H1 (cell line): ENCODE data around the gene SPATS2. TPM values are rescaled to one million over a fixed set of nuclear protein-coding genes. Genes with fewer than 3 reads are reported as not detected.

Source experiments
- CTCF ChIA-PET: fragments of 300-600 bp; sonication (Branson Sonifier 250); formaldehyde crosslinking; loops from one replicate; lab custom pipeline; 2021; ENCODE audit not compliant: partially characterized antibody; lab: Charles Lee
- POLR2A ChIA-PET: fragments of 300-600 bp; sonication (Branson Sonifier 250); formaldehyde crosslinking; loops from one replicate; lab custom pipeline; 2021; ENCODE audit warnings: inconsistent platforms; ENCODE audit not compliant: partially characterized antibody; lab: Charles Lee
- DNase-seq, 2 experiments: peaks; one replicate each; pipeline versions ENCODE4 v3.0.0 to v3.0.0-alpha.2; 2010 to 2022; ENCODE audit warnings: low spot score in 2 of 2, low read depth in 1 of 2, mixed read lengths in 1 of 2
- FAIRE-seq: peaks from 2 replicates; lab custom pipeline; 2011; peaks lifted over from hg19 to GRCh38; lab: Jason Lieb, UNC
- H2AFZ ChIP-seq: 2 replicates; pipeline ENCODE4 v1.8.1; 2012; ENCODE audit warnings: low read length, inconsistent platforms
- H2AK5ac ChIP-seq: 2 replicates; pipeline ENCODE4 v1.6.1; 2013; ENCODE audit warnings: low read depth, low read length
- H2BK120ac ChIP-seq: replicated peaks from 2 replicates; pipeline ENCODE3; 2013; ENCODE audit warnings: low read depth, low read length, inconsistent platforms
- H2BK12ac ChIP-seq: 2 replicates; pipeline ENCODE4 v1.6.1; 2013; ENCODE audit warnings: low read depth, low read length
- H2BK15ac ChIP-seq: 2 replicates; pipeline ENCODE4 v1.6.1; 2013; ENCODE audit warnings: low read length
- H2BK20ac ChIP-seq: 2 replicates; pipeline ENCODE4 v1.6.1; 2013; ENCODE audit warnings: low read length
- H2BK5ac ChIP-seq: 2 replicates; pipeline ENCODE4 v1.6.1; 2013; ENCODE audit warnings: low read depth, low read length
- H3K14ac ChIP-seq: 2 replicates; pipeline ENCODE4 v1.6.1; 2013; ENCODE audit warnings: inconsistent platforms; ENCODE audit not compliant: insufficient read length
- H3K18ac ChIP-seq: 2 replicates; pipeline ENCODE4 v1.6.1; 2013; ENCODE audit warnings: low read length; ENCODE audit errors: extremely low read depth
- H3K23ac ChIP-seq: 2 replicates; pipeline ENCODE4 v1.6.1; 2013; ENCODE audit warnings: inconsistent platforms; ENCODE audit not compliant: insufficient read length
- H3K23me2 ChIP-seq: 2 replicates; pipeline ENCODE4 v1.6.1; 2013; ENCODE audit warnings: low read depth, low read length
- H3K27ac ChIP-seq: 2 replicates; pipeline ENCODE4 v1.6.1; 2011; ENCODE audit warnings: low read depth, low read length, inconsistent platforms
- H3K27me3 ChIP-seq, 4 experiments: replicated peaks in 1 of 4; 1 replicate in 1 of 4; 2 replicates in 3 of 4; pipeline versions ENCODE4 v1.6.1 to v1.8.1; 2011 to 2013; ENCODE audit warnings: low read length in 3 of 4, mild to moderate bottlenecking in 3 of 4, inconsistent platforms in 2 of 4, mixed read lengths in 2 of 4, moderate library complexity in 1 of 4; ENCODE audit not compliant: control insufficient read depth in 3 of 4, insufficient read depth in 3 of 4; ENCODE audit errors: extremely low read depth in 1 of 4
- H3K36me3 ChIP-seq, 4 experiments: 2 replicates each; pipeline versions ENCODE4 v1.6.1 to v1.8.1; 2011 to 2013; ENCODE audit warnings: mild to moderate bottlenecking in 4 of 4, low read length in 3 of 4, moderate library complexity in 2 of 4, control low read depth in 1 of 4, inconsistent platforms in 1 of 4; ENCODE audit not compliant: insufficient read depth in 4 of 4, control insufficient read depth in 2 of 4
- H3K4ac ChIP-seq: replicated peaks from 2 replicates; pipeline ENCODE3; 2013; ENCODE audit warnings: low read length, low read depth, mixed read lengths, inconsistent platforms; ENCODE audit not compliant: insufficient read length
- H3K4me1 ChIP-seq, 4 experiments: replicated peaks in 1 of 4; 1 replicate in 1 of 4; 2 replicates in 3 of 4; pipeline versions ENCODE4 v1.6.1 to v1.8.1; 2011 to 2013; ENCODE audit warnings: low read length in 3 of 4, inconsistent platforms in 2 of 4, mixed read lengths in 1 of 4; ENCODE audit not compliant: insufficient read depth in 4 of 4, control insufficient read depth in 3 of 4
- H3K4me2 ChIP-seq, 2 experiments: 2 replicates each; pipeline versions ENCODE4 v1.6.1 to v1.8.1; 2011 to 2013; ENCODE audit warnings: low read depth in 2 of 2, low read length in 2 of 2, control low read depth in 1 of 2, inconsistent platforms in 1 of 2, mild to moderate bottlenecking in 1 of 2; ENCODE audit not compliant: insufficient read depth in 1 of 2
- H3K4me3 ChIP-seq, 4 experiments: fragments of 200-600, 300-600 bp in 1 of 4; sonication (generic), shearing (Covaris generic), sonication (Bioruptor Twin) in 1 of 4; 2 replicates each; pipeline versions ENCODE4 v1.5.1 to v1.8.1; 2011 to 2016; ENCODE audit warnings: low read length in 4 of 4, low read depth in 3 of 4, control low read depth in 2 of 4, inconsistent platforms in 2 of 4, mild to moderate bottlenecking in 2 of 4, mixed read lengths in 1 of 4, moderate library complexity in 1 of 4; ENCODE audit not compliant: insufficient read depth in 2 of 4; ENCODE audit errors: extremely low read depth in 1 of 4
- H3K56ac ChIP-seq: replicated peaks from 2 replicates; pipeline ENCODE3; 2013; ENCODE audit warnings: low read depth, mild to moderate bottlenecking, mixed read lengths, low read length, inconsistent platforms; ENCODE audit not compliant: insufficient read length
- H3K79me1 ChIP-seq: 2 replicates; pipeline ENCODE4 v1.6.1; 2013; ENCODE audit warnings: low read depth, low read length, control low read depth
- H3K79me2 ChIP-seq, 2 experiments: 2 replicates each; pipeline versions ENCODE4 v1.6.1 to v1.8.1; 2012 to 2013; ENCODE audit warnings: low read length in 2 of 2, mild to moderate bottlenecking in 2 of 2, inconsistent platforms in 1 of 2; ENCODE audit not compliant: insufficient read depth in 2 of 2, control insufficient read depth in 1 of 2
- H3K9ac ChIP-seq, 4 experiments: replicated peaks in 1 of 4; 1 replicate in 1 of 4; 2 replicates in 3 of 4; pipeline versions ENCODE4 v1.6.1 to v1.8.1; 2011 to 2013; ENCODE audit warnings: low read depth in 3 of 4, low read length in 3 of 4, control low read depth in 2 of 4, mild to moderate bottlenecking in 2 of 4, moderate library complexity in 2 of 4, inconsistent platforms in 1 of 4; ENCODE audit errors: extremely low read depth in 1 of 4
- H3K9me3 ChIP-seq, 2 experiments: 2 replicates each; pipeline versions ENCODE4 v1.6.1 to v1.8.1; 2012 to 2013; ENCODE audit warnings: mild to moderate bottlenecking in 2 of 2, moderate library complexity in 2 of 2, control low read depth in 1 of 2, inconsistent platforms in 1 of 2, low read depth in 1 of 2, low read length in 1 of 2, mixed read lengths in 1 of 2; ENCODE audit not compliant: insufficient read depth in 2 of 2
- H4K20me1 ChIP-seq, 2 experiments: replicated peaks in 1 of 2; 2 replicates each; pipeline versions ENCODE3 to v1.8.1; 2011 to 2013; ENCODE audit warnings: inconsistent platforms in 2 of 2, low read length in 2 of 2, mild to moderate bottlenecking in 1 of 2; ENCODE audit not compliant: insufficient read depth in 2 of 2, control insufficient read depth in 1 of 2
- H4K5ac ChIP-seq: 2 replicates; pipeline ENCODE4 v1.6.1; 2013; ENCODE audit warnings: low read length, low read depth, mixed read lengths, inconsistent platforms; ENCODE audit not compliant: insufficient read length
- H4K8ac ChIP-seq: 2 replicates; pipeline ENCODE4 v1.8.0; 2013; ENCODE audit warnings: mild to moderate bottlenecking, moderate library complexity, low read length, inconsistent platforms; ENCODE audit not compliant: insufficient read depth; ENCODE audit errors: extremely low read depth
- H4K91ac ChIP-seq: replicated peaks from 2 replicates; pipeline ENCODE3; 2013; ENCODE audit warnings: low read length, mixed read lengths, inconsistent platforms; ENCODE audit not compliant: insufficient read length
- JUND ChIP-seq: IDR thresholded peaks from 2 replicates; pipeline ENCODE4 v1.6.1; 2011; ENCODE audit warnings: mild to moderate bottlenecking, improper control_type of control experiment, low read length
- SUZ12 ChIP-seq: fragments of 200-600 bp; sonication (generic); IDR thresholded peaks from 2 replicates; pipeline ENCODE4 v1.6.1; 2012; ENCODE audit warnings: mild to moderate bottlenecking, inconsistent platforms, low read length, moderate library complexity, mixed read lengths
- WGBS, 2 experiments: shearing (Covaris generic) in 1 of 2; methylation state at CpG; one replicate each; pipeline versions ENCODE4 v1.1.6 to v1.1.7; 2013 to 2015; ENCODE audit warnings: low lambda C conversion rate in 2 of 2, mixed read lengths in 2 of 2, inconsistent platforms in 1 of 2, low coverage in 1 of 2, missing lambda C conversion rate in 1 of 2; ENCODE audit not compliant: insufficient replicate concordance in 2 of 2, insufficient coverage in 1 of 2, insufficient read length in 1 of 2; ENCODE audit errors: extremely low coverage in 1 of 2, missing lambda C conversion rate in 1 of 2; 5-methylcytosine and 5-hydroxymethylcytosine counted together
- polyA plus RNA-seq, 7 experiments: library from polyadenylated mRNA; depleted of rRNA in 3 of 7; stranded (reverse) in 5 of 7; unstranded in 2 of 7; fragments of >200 nt in 5 of 7; fragments of 200-250 nt in 2 of 7; gene quantifications; 1 replicate in 5 of 7; 2 replicates in 1 of 7; 4 replicates in 1 of 7; pipeline versions ENCODE4 v1.2.1 to v1.2.3, GENCODE V29; 2011 to 2013; ENCODE audit warnings: missing spikeins in 2 of 7, mixed read lengths in 2 of 7
- total RNA-seq: library from RNA; stranded (reverse); fragmentation: NEBNext Ultra II Directional; extraction: Animal tissue kit (Norgen Biotek cat#: 25700); gene quantifications from 2 replicates; pipeline ENCODE4 v1.2.1, GENCODE V29; 2021

The SPATS2 gene
- total and polyA plus RNA-seq, 2 of the 8 experiments (the other 6 are each of a cell fraction or from before 2014, with no cell fraction given), result 19.2 to 24.5 TPM

GRCh38 chr12:49341777-49342065 is 25.5 kb upstream of the SPATS2 start:
- Histone ChIP-seq H3K79me1 (no peaks in the 10 kb centered on the region), H4K5ac (no peak overlapping the region), H3K56ac (no peak overlapping the region), H2BK5ac (no peak overlapping the region), H3K27ac (no peak overlapping the region), H2BK120ac (no peak overlapping the region), H2BK20ac (no peak overlapping the region), H4K8ac (no peak overlapping the region), H3K14ac (no peak overlapping the region), H3K4me1 (peaks cover 4 to 57% (median 39%) of the 10 kb centered on the region in 4 experiments), H2BK15ac (0 out of 2 replicates have a peak overlapping the region, but pooled peaks have one; percentile 61), H3K23me2 (peaks cover 9% of the 10 kb centered on the region), H3K18ac (no peak overlapping the region; the same call in 1 of the 2 replicates), H4K20me1 (peaks cover 13% of the 10 kb centered on the region in 2 experiments), H2BK12ac (no peak overlapping the region), H3K4ac (no peak overlapping the region), H3K9ac (no peak overlapping the region), H3K9me3 (no peaks in the 10 kb centered on the region), H2AK5ac (no peak overlapping the region), H3K23ac (no peak overlapping the region), H3K79me2 (no peaks in the 10 kb centered on the region), H3K36me3 (no peaks in the 10 kb centered on the region; a peak in 1 of 8 replicates), H4K91ac (no peak overlapping the region), H2AFZ (0 out of 2 replicates have a peak overlapping the region, but pooled peaks have one; percentile 20), H3K27me3 (peaks cover 80 to 99% (median 96%) of the 10 kb centered on the region in 4 experiments), H3K4me2 (peak overlapping the region; percentile 71 to 78), H3K4me3 (peak overlapping the region; percentile 34 to 78 (median 67))
- peak in 1 of 2 experiments; percentile 84 for DNase-seq
- FAIRE-seq, result no peak
- CTCF ChIA-PET, result interaction anchor here (0.6 to 4.0 kb wide), 40 partner anchors 10 to 400 kb away, joined by 3 to 147 read pairs (median 5); partner anchors contain the start of genes PRPH, SPATS2, TMBIM6 and TROAP
- POLR2A ChIA-PET, result interaction anchor here (1.1 to 4.0 kb wide), 9 partner anchors 8 to 211 kb away, joined by 3 to 31 read pairs (median 5); partner anchors contain the start of genes PRPH, TROAP and TUBA1B
- 9% methylated on average over 8 of the region's 21 CpGs; no CpG with 5 or more reads in 1 of the 2 experiments for WGBS, 2 experiments
- peak; percentile 68 for TF ChIP-seq SUZ12
- TF ChIP-seq JUND, result no peak
